SU-DHL-6 (cell line): ENCODE data around the gene CYP4A22.
"Not testable (repeated sequence)": the region's sequence is repeated elsewhere in the genome, so short reads cannot be mapped to it uniquely, and the experiment has no call there.

Experiments used
- H2AFZ ChIP-seq: fragments of 200-600 bp; sonication (generic); 2 replicates; pipeline ENCODE4 v1.6.1; 2014; ENCODE audit warnings: low read depth, mild to moderate bottlenecking, moderate library complexity, mixed read lengths, antibody characterized with exemption, low read length; ENCODE audit not compliant: severe bottlenecking
- H3F3A ChIP-seq: fragments of 200-600 bp; shearing (Covaris generic); 2 replicates; pipeline ENCODE4 v1.6.0; 2016; ENCODE audit warnings: antibody characterized with exemption, mild to moderate bottlenecking; ENCODE audit not compliant: insufficient read depth
- H3K27ac ChIP-seq: fragments of 200-600 bp; sonication (generic); 2 replicates; pipeline ENCODE4 v1.5.1; 2016; ENCODE audit warnings: low read depth, mild to moderate bottlenecking, low read length, moderate library complexity, mixed read lengths
- H3K27me3 ChIP-seq: fragments of 200-600 bp; sonication (generic), shearing (Covaris generic); 2 replicates; pipeline ENCODE4 v1.6.0; 2014; ENCODE audit warnings: mild to moderate bottlenecking, low read length
- H3K36me3 ChIP-seq: fragments of 200-600 bp; sonication (generic); 2 replicates; pipeline ENCODE4 v1.6.1; 2014; ENCODE audit warnings: mild to moderate bottlenecking, low read length, mixed read lengths
- H3K4me2 ChIP-seq: fragments of 300-600, 200-600 bp; shearing (Covaris generic), sonication (generic); 2 replicates; pipeline ENCODE4 v1.6.0; 2014; ENCODE audit warnings: low read length, low read depth, mild to moderate bottlenecking; ENCODE audit not compliant: poor library complexity, severe bottlenecking
- H3K4me3 ChIP-seq: fragments of 200-600 bp; sonication (generic); 2 replicates; pipeline ENCODE4 v1.5.1; 2014; ENCODE audit warnings: antibody characterized with exemption, low read length, mild to moderate bottlenecking, mixed read lengths; ENCODE audit not compliant: insufficient read depth, poor library complexity, severe bottlenecking
- H3K79me2 ChIP-seq: fragments of 200-600 bp; sonication (generic); 2 replicates; pipeline ENCODE4 v1.6.1; 2014; ENCODE audit warnings: mild to moderate bottlenecking, low read length, moderate library complexity; ENCODE audit not compliant: insufficient read depth
- H3K9ac ChIP-seq: fragments of 200-600 bp; sonication (generic); 2 replicates; pipeline ENCODE4 v1.7.0; 2014; ENCODE audit warnings: mild to moderate bottlenecking, low read length
- H3K9me2 ChIP-seq: fragments of 200-600 bp; sonication (generic); replicated peaks from 2 replicates; pipeline ENCODE4 v1.6.1; 2014; ENCODE audit warnings: low read length; ENCODE audit not compliant: insufficient read depth
- H3K9me3 ChIP-seq: fragments of 200-600 bp; sonication (generic); 2 replicates; pipeline ENCODE4 v1.6.1; 2014; ENCODE audit warnings: low read length, mixed read lengths; ENCODE audit not compliant: insufficient read depth
- H4K20me1 ChIP-seq: fragments of 200-600 bp; sonication (generic); 2 replicates; pipeline ENCODE4 v1.6.1; 2014; ENCODE audit warnings: low read depth, mild to moderate bottlenecking, antibody characterized with exemption, low read length, moderate library complexity, mixed read lengths
- EZH2phosphoT487 ChIP-seq: fragments of 200-600 bp; sonication (generic), shearing (Covaris generic); conservative IDR thresholded peaks from 2 replicates; pipeline ENCODE4 v1.6.1; 2018; ENCODE audit warnings: mild to moderate bottlenecking, antibody characterized with exemption, low read length, moderate library complexity, mixed read lengths
- TF ChIP-seq, protein P1 (sequence below): fragments of 200-600 bp; sonication (generic); IDR thresholded peaks from one replicate; pipeline ENCODE4 v1.5.1; 2017; ENCODE audit warnings: antibody characterized with exemption, mild to moderate bottlenecking, low read length, moderate library complexity; ENCODE audit not compliant: insufficient read depth, poor library complexity, severe bottlenecking

The CYP4A22 gene

DNA sequence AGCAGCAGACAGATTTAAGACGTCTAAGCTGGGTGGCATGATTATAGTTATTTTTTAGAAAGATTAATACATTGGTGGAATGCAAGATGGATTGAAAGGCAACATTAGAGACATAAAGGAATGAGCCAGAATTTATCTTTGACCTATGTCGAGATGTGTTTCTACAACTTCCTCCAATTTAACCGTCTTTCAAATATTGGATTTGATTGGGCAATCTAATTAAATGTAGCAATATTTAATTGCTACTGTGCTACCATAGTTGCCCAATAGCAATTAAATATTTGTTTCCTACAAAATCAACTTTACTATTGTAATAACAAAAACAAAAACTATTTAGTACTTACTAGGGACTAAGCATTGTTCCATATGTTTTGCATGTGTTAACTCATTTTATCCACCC lies 30.4 kb upstream of the CYP4A22 start:
- no peaks in the 10 kb centered on the region for H3K79me2 ChIP-seq
- H3K9me3 ChIP-seq, result peaks cover 4% of the 10 kb centered on the region; the same call in 1 of the 2 replicates
- H3K9me2 ChIP-seq, result no peaks in the 10 kb centered on the region
- no peak overlapping the region for H3K9ac ChIP-seq
- H3K4me2 ChIP-seq, result no peak overlapping the region
- H3K27me3 ChIP-seq, result no peaks in the 10 kb centered on the region
- no peak overlapping the region for H2AFZ ChIP-seq
- H4K20me1 ChIP-seq, result no peaks in the 10 kb centered on the region
- H3K27ac ChIP-seq, result no peak overlapping the region
- no peak for TF ChIP-seq EZH2phosphoT487
- TF ChIP-seq, protein P1, sequence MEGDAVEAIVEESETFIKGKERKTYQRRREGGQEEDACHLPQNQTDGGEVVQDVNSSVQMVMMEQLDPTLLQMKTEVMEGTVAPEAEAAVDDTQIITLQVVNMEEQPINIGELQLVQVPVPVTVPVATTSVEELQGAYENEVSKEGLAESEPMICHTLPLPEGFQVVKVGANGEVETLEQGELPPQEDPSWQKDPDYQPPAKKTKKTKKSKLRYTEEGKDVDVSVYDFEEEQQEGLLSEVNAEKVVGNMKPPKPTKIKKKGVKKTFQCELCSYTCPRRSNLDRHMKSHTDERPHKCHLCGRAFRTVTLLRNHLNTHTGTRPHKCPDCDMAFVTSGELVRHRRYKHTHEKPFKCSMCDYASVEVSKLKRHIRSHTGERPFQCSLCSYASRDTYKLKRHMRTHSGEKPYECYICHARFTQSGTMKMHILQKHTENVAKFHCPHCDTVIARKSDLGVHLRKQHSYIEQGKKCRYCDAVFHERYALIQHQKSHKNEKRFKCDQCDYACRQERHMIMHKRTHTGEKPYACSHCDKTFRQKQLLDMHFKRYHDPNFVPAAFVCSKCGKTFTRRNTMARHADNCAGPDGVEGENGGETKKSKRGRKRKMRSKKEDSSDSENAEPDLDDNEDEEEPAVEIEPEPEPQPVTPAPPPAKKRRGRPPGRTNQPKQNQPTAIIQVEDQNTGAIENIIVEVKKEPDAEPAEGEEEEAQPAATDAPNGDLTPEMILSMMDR, result no peak
- H3K4me3 ChIP-seq, result no peak overlapping the region
- H3K36me3 ChIP-seq, result no peaks in the 10 kb centered on the region
- no peaks in the 10 kb centered on the region for H3F3A ChIP-seq

- H3K4me2 ChIP-seq, H3K36me3 ChIP-seq, H3F3A ChIP-seq, H4K20me1 ChIP-seq, H3K9me3 ChIP-seq, H3K9me2 ChIP-seq, H2AFZ ChIP-seq, H3K27me3 ChIP-seq, H3K27ac ChIP-seq, H3K4me3 ChIP-seq, H3K9ac ChIP-seq, H3K79me2 ChIP-seq: not testable (repeated sequence)
These were observed 29.2 kb upstream of the CYP4A22 start for GRCh38 chr1:47107851-47108574.

DNA sequence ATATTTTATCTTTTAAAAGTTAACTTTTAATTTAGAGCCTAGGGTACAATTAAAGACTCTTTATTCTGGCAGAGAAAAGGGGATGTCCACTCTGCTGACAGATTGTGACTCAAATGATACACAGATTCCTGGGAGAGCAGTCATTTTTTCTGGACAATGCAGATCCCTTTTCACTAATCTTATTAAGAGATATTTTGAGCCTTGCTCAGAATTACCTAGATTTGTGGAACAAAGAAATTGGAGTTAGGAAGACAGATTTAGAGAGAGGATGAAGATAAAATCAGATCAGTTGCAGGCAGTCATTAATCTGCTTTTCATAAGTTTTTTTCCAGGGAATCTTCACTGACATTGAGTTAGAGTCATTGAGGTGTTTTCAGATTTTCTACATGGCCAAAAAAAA lies 27.8 kb upstream of the CYP4A22 start:
- H3K4me2 ChIP-seq, H3F3A ChIP-seq: not testable (repeated sequence)

DNA sequence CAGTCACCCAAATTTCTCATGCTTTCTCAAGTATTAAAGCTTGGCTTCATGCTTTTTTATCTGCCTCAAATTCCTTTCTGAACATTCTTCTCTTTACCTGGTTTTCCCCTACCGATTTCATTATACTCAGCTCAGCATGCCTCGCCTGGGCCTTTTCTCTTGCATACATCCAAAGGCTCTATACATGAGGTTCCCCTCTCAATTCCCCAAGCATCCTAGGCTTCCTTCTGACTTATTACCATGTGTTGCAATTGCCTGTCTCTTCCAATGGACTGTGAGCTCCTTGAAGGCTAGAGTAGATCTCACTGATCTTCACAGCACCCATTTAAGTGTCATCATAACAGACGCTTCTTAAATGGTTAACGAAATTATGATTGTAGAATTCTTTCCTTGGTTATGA lies 24.1 kb upstream of the CYP4A22 start:
- H3K4me2 ChIP-seq, result no peak overlapping the region
- no peaks in the 10 kb centered on the region for H3K9me3 ChIP-seq
- TF ChIP-seq, protein P1, result no peak
- no peak for TF ChIP-seq EZH2phosphoT487
- H3K27me3 ChIP-seq, result no peaks in the 10 kb centered on the region
- H3K9me2 ChIP-seq, result no peaks in the 10 kb centered on the region
- H4K20me1 ChIP-seq, result no peaks in the 10 kb centered on the region
- no peaks in the 10 kb centered on the region for H3K79me2 ChIP-seq
- no peak overlapping the region for H2AFZ ChIP-seq
- no peaks in the 10 kb centered on the region for H3F3A ChIP-seq
- no peaks in the 10 kb centered on the region for H3K36me3 ChIP-seq
- no peak overlapping the region for H3K9ac ChIP-seq
- no peak overlapping the region for H3K27ac ChIP-seq
- no peak overlapping the region for H3K4me3 ChIP-seq

More for the DNA sequence above, 27.8 kb upstream of the CYP4A22 start:
- not testable (repeated sequence) for H3K9ac ChIP-seq, H3K36me3 ChIP-seq, H3K9me2 ChIP-seq, H3K27me3 ChIP-seq, H3K9me3 ChIP-seq, H3K27ac ChIP-seq, H3K79me2 ChIP-seq, H4K20me1 ChIP-seq, H2AFZ ChIP-seq, H3K4me3 ChIP-seq

DNA sequence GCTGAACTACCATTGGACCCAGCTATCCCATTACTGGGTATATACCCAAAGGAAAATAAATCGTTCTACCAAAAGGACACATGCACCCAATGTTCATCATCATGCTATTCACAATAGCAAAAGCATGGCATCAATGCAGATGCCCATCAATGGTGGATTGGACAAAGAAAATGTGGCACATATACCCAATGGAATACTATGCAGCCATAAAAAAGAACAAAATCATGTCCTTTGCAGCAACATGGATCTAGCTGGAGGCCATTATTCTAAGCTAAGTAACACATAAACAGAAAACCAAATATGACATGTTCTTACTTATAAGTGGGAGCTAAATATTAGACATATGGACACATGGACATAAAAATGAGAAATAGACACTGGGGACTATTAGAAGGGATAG lies 16.2 kb upstream of the CYP4A22 start:
- not testable (repeated sequence) for H3K9me2 ChIP-seq, H3K36me3 ChIP-seq, H4K20me1 ChIP-seq, H3K4me3 ChIP-seq, H2AFZ ChIP-seq, H3K9me3 ChIP-seq, H3K79me2 ChIP-seq, H3K27ac ChIP-seq, H3K27me3 ChIP-seq, H3F3A ChIP-seq, H3K4me2 ChIP-seq, H3K9ac ChIP-seq

GRCh38 chr1:47124834-47125233 lies 12.4 kb upstream of the CYP4A22 start:
- not testable (repeated sequence) for H3K9me2 ChIP-seq, H2AFZ ChIP-seq, H3K9me3 ChIP-seq, H3K27ac ChIP-seq, H3K79me2 ChIP-seq, H3F3A ChIP-seq, H3K27me3 ChIP-seq, H3K4me2 ChIP-seq, H4K20me1 ChIP-seq, H3K4me3 ChIP-seq, H3K9ac ChIP-seq, H3K36me3 ChIP-seq

GRCh38 chr1:47126997-47127396 lies 10.2 kb upstream of the CYP4A22 start:
- H3K36me3 ChIP-seq, H3F3A ChIP-seq, H2AFZ ChIP-seq, H3K27me3 ChIP-seq, H3K4me2 ChIP-seq, H3K27ac ChIP-seq, H3K9me3 ChIP-seq, H3K9me2 ChIP-seq, H3K4me3 ChIP-seq, H3K79me2 ChIP-seq, H4K20me1 ChIP-seq, H3K9ac ChIP-seq: not testable (repeated sequence)
